HG03460 (cell line): ENCODE data around the gene NFXL1.

ENCODE experiments used
- ATAC-seq: cut with Tn5 transposase; IDR thresholded peaks from one replicate; pipeline ENCODE4 v1.9.1; 2021; ENCODE audit not compliant: unreplicated experiment

The NFXL1 gene

GRCh38 chr4:47836641-47837093 is 77.7 kb downstream of the NFXL1 start:
- peak; percentile 68 for ATAC-seq

GRCh38 chr4:47835494-47835893 is 78.9 kb downstream of the NFXL1 start:
- ATAC-seq = no peak

- no peak for ATAC-seq
These were observed 83.2 kb downstream of the NFXL1 start for GRCh38 chr4:47831026-47831679.

GRCh38 chr4:47830265-47831025 is 83.9 kb downstream of the NFXL1 start:
- ATAC-seq = no peak

- no peak for ATAC-seq
These were observed 84.9 kb downstream of the NFXL1 start for GRCh38 chr4:47829438-47829837.

GRCh38 chr4:47827343-47828047 is 86.9 kb downstream of the NFXL1 start:
- no peak for ATAC-seq

- no peak for ATAC-seq
These were observed 89.5 kb downstream of the NFXL1 start for GRCh38 chr4:47824840-47825239.

- ATAC-seq = no peak
These were observed 95.2 kb downstream of the NFXL1 start for GRCh38 chr4:47819178-47819577.

- no peak for ATAC-seq
These were observed 97.1 kb downstream of the NFXL1 start for GRCh38 chr4:47817275-47817674.

GRCh38 chr4:47816748-47817147 is 97.6 kb downstream of the NFXL1 start:
- ATAC-seq = no peak

GRCh38 chr4:47814618-47815295 is 99.6 kb downstream of the NFXL1 start:
- ATAC-seq = no peak

GRCh38 chr4:47809654-47810203 is 104.7 kb downstream of the NFXL1 start:
- ATAC-seq = no peak

- ATAC-seq = no peak
These were observed 109.8 kb downstream of the NFXL1 start for GRCh38 chr4:47804598-47804997.

GRCh38 chr4:47801481-47802002 is 112.8 kb downstream of the NFXL1 start:
- no peak for ATAC-seq

GRCh38 chr4:47798165-47798564 is 116.2 kb downstream of the NFXL1 start:
- ATAC-seq = no peak
